Esophagus squamous epithelium (tissue), 4 donors: ENCODE data around the gene CROT.

Experiments used
- POLR2A ChIP-seq, 4 donors: fragments of 450-650 bp; IDR thresholded peaks; one replicate each; pipeline ENCODE4 v1.6.1; 2017; ENCODE audit warnings: antibody characterized with exemption in 4 of 4, mild to moderate bottlenecking in 4 of 4, moderate library complexity in 3 of 4
- TF ChIP-seq, protein P1 (sequence below), 6 experiments: fragments of 450-650 bp in 4 of 6; fragments of 200-600 bp in 2 of 6; sonication (generic) in 2 of 6; IDR thresholded peaks; one replicate each; pipeline ENCODE4 v1.5.1; 2016 to 2019; ENCODE audit warnings: antibody characterized with exemption in 6 of 6, mild to moderate bottlenecking in 4 of 6, moderate library complexity in 4 of 6

DNA sequence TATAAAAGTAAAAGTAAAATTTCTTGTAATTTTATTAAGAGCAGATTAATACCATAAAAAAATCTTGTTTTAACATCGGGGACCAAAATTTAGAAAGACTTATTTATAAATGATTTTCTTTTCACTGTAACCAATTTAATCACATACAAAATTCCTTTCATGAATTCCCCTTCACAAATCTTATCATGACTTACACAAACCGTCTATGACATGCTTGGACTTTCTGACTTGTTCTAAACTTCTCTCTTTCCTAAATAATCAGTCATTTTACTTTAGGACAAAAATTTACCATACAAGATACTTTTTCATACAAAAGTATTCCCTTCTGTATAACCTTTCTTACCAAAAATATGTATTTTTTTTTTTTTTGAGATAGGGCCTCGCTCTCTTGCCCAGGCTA is 9.3 kb downstream of the CROT start:
- TF ChIP-seq, protein P1, sequence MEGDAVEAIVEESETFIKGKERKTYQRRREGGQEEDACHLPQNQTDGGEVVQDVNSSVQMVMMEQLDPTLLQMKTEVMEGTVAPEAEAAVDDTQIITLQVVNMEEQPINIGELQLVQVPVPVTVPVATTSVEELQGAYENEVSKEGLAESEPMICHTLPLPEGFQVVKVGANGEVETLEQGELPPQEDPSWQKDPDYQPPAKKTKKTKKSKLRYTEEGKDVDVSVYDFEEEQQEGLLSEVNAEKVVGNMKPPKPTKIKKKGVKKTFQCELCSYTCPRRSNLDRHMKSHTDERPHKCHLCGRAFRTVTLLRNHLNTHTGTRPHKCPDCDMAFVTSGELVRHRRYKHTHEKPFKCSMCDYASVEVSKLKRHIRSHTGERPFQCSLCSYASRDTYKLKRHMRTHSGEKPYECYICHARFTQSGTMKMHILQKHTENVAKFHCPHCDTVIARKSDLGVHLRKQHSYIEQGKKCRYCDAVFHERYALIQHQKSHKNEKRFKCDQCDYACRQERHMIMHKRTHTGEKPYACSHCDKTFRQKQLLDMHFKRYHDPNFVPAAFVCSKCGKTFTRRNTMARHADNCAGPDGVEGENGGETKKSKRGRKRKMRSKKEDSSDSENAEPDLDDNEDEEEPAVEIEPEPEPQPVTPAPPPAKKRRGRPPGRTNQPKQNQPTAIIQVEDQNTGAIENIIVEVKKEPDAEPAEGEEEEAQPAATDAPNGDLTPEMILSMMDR (IDR thresholded peaks at IDR 0.05) = no peak
- no peak for TF ChIP-seq POLR2A (IDR thresholded peaks at IDR 0.05)
